H1 (cell line): ENCODE results near the gene MNAT1.

Experiments
- CREB1 ChIP-seq: IDR thresholded peaks from 2 replicates; pipeline ENCODE4 v1.6.1; 2012; ENCODE audit warnings: inconsistent platforms
- EP300 ChIP-seq, 2 experiments: IDR thresholded peaks; 1 replicate in 1 of 2; 2 replicates in 1 of 2; pipeline ENCODE4 v1.6.1; 2011 to 2012; ENCODE audit warnings: low read depth in 2 of 2, low read length in 2 of 2, mild to moderate bottlenecking in 2 of 2, borderline replicate concordance in 1 of 2, inconsistent platforms in 1 of 2, moderate library complexity in 1 of 2
- EZH2 ChIP-seq: fragments of 200-600 bp; sonication (generic); IDR thresholded peaks from 2 replicates; pipeline ENCODE4 v1.7.1; 2012; ENCODE audit warnings: low read depth, mild to moderate bottlenecking, moderate library complexity, low read length, inconsistent platforms; ENCODE audit not compliant: severe bottlenecking
- JUN ChIP-seq: IDR thresholded peaks from 2 replicates; pipeline ENCODE4 v1.6.1; 2011; ENCODE audit warnings: low read depth, mild to moderate bottlenecking, improper control_type of control experiment, low read length
- MAFK ChIP-seq: IDR thresholded peaks from 2 replicates; pipeline ENCODE4 v1.6.1; 2012; ENCODE audit warnings: low read depth, mild to moderate bottlenecking, improper control_type of control experiment, low read length
- POLR2A ChIP-seq, 2 experiments: IDR thresholded peaks; 1 replicate in 1 of 2; 2 replicates in 1 of 2; pipeline ENCODE4 v1.6.1; 2011; ENCODE audit warnings: low read depth in 2 of 2, low read length in 2 of 2, mild to moderate bottlenecking in 2 of 2; ENCODE audit errors: control extremely low read depth in 1 of 2
- SIX5 ChIP-seq: IDR thresholded peaks from 2 replicates; pipeline ENCODE4 v1.6.1; 2011; ENCODE audit warnings: mild to moderate bottlenecking, low read depth, low read length
- TF ChIP-seq, protein P1 (sequence below), 3 experiments: IDR thresholded peaks; 1 replicate in 2 of 3; 2 replicates in 1 of 3; pipeline versions ENCODE4 v1.5.1 to v1.6.1; 2011; ENCODE audit warnings: low read length in 3 of 3, mild to moderate bottlenecking in 3 of 3, inconsistent platforms in 2 of 3, low read depth in 1 of 3, moderate library complexity in 1 of 3; ENCODE audit not compliant: insufficient read depth in 1 of 3; ENCODE audit errors: control extremely low read depth in 1 of 3

DNA sequence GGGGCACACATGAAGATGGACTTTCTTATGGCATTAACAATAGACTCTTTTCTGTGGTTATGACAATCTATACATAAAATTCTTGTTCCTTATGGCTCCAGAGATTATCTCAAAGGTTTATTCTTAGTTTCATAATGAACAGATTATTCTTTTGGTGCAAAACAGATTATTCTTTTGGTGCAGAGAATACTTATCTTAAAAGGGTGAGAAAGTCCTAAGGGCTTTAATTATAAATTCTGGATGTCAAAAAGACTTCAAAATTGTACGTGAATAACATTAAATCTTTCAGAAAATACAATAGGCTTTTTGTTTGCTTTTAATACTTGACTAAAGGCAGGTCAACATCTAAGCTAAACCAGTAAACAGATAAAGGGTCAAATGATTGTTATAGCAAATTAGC lies 69.3 kb downstream of the MNAT1 start:
- TF ChIP-seq, protein P1, sequence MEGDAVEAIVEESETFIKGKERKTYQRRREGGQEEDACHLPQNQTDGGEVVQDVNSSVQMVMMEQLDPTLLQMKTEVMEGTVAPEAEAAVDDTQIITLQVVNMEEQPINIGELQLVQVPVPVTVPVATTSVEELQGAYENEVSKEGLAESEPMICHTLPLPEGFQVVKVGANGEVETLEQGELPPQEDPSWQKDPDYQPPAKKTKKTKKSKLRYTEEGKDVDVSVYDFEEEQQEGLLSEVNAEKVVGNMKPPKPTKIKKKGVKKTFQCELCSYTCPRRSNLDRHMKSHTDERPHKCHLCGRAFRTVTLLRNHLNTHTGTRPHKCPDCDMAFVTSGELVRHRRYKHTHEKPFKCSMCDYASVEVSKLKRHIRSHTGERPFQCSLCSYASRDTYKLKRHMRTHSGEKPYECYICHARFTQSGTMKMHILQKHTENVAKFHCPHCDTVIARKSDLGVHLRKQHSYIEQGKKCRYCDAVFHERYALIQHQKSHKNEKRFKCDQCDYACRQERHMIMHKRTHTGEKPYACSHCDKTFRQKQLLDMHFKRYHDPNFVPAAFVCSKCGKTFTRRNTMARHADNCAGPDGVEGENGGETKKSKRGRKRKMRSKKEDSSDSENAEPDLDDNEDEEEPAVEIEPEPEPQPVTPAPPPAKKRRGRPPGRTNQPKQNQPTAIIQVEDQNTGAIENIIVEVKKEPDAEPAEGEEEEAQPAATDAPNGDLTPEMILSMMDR (IDR thresholded peaks at IDR 0.05; ENCODE audit: control extremely low read depth in 1 of 3, insufficient read depth in 1 of 3, low read depth in 1 of 3, low read length in 3 of 3) = no peak
- TF ChIP-seq SIX5 (no peak), MAFK (no peak), POLR2A (IDR thresholded peaks at IDR 0.05; ENCODE audit: control extremely low read depth in 1 of 2, low read depth in 2 of 2, low read length in 2 of 2) (no peak), EP300 (IDR thresholded peaks at IDR 0.05; ENCODE audit: borderline replicate concordance in 1 of 2, low read depth in 2 of 2, low read length in 2 of 2) (no peak), CREB1 (no peak), JUN (no peak), EZH2 (no peak)
